Kidney (tissue), 14 donors: ENCODE data around the gene GLIPR1L1. TPM values are rescaled to one million over a fixed set of nuclear protein-coding genes. Genes with fewer than 3 reads are reported as not detected.

Source experiments
- DNase-seq, 5 donors: peaks; one replicate each; pipeline ENCODE4 v3.0.0-alpha.2; 2013 to 2020
- FAIRE-seq: peaks from 2 replicates; lab custom pipeline; 2012; peaks lifted over from hg19 to GRCh38; lab: Jason Lieb, UNC
- H3K27ac ChIP-seq, 2 donors: one replicate each; pipeline ENCODE4 v1.7.0; 2013; ENCODE audit warnings: low read depth in 2 of 2, low read length in 2 of 2, inconsistent platforms in 1 of 2
- H3K27me3 ChIP-seq: one replicate; pipeline ENCODE4 v1.7.1; 2013; ENCODE audit warnings: low read length, inconsistent platforms; ENCODE audit not compliant: control insufficient read depth, insufficient read depth
- H3K36me3 ChIP-seq, 3 donors: one replicate each; pipeline versions ENCODE4 v1.7.0 to v1.7.1; 2013; ENCODE audit warnings: low read length in 3 of 3, control low read depth in 1 of 3, inconsistent platforms in 1 of 3; ENCODE audit not compliant: insufficient read depth in 3 of 3, control insufficient read depth in 2 of 3
- H3K4me1 ChIP-seq, 3 donors: one replicate each; pipeline versions ENCODE4 v1.7.0 to v1.7.1; 2013; ENCODE audit warnings: low read length in 3 of 3, inconsistent platforms in 1 of 3, low read depth in 1 of 3; ENCODE audit not compliant: control insufficient read depth in 2 of 3, insufficient read depth in 2 of 3
- H3K4me3 ChIP-seq, 3 donors: one replicate each; pipeline versions ENCODE4 v1.7.0 to v1.8.1; 2013; ENCODE audit warnings: low read length in 3 of 3, control low read depth in 1 of 3, inconsistent platforms in 1 of 3
- H3K9ac ChIP-seq, 3 donors: one replicate each; pipeline versions ENCODE4 v1.7.0 to v1.7.1; 2013; ENCODE audit warnings: low read length in 3 of 3, control low read depth in 1 of 3, inconsistent platforms in 1 of 3
- H3K9me3 ChIP-seq, 3 donors: one replicate each; pipeline versions ENCODE4 v1.7.0 to v1.7.1; 2013; ENCODE audit warnings: low read length in 3 of 3, control low read depth in 1 of 3, inconsistent platforms in 1 of 3; ENCODE audit not compliant: control insufficient read depth in 2 of 3, insufficient read depth in 1 of 3
- intact Hi-C: fragments of 100-400 bp; cut with DNase I; formaldehyde crosslinking; loops from one replicate; pipeline ENCODE4 v1.11.1; 2022
- polyA plus RNA-seq: library from polyadenylated mRNA; stranded (reverse); fragments of 350-450 nt; fragmentation: Illumina TruSeq; extraction: RNeasy Lipid Tissue Mini Kit (QIAGEN cat#74804); gene quantifications from one replicate; pipeline ENCODE4 v1.2.3, GENCODE V29; 2014; ENCODE audit warnings: low read depth, low replicate concordance; ENCODE audit not compliant: insufficient read depth
- total RNA-seq: library from RNA; stranded (reverse); fragmentation: NEBNext Ultra II Directional; extraction: Animal tissue kit (Norgen Biotek cat#: 25700); gene quantifications from one replicate; pipeline ENCODE4 v1.2.1, GENCODE V29; 2021
- TF ChIP-seq, protein P1 (sequence below): IDR thresholded peaks from 3 replicates; pipeline ENCODE4 v1.5.1; 2012; ENCODE audit warnings: mild to moderate bottlenecking, moderate library complexity, borderline replicate concordance; ENCODE audit not compliant: insufficient read depth; ENCODE audit errors: extremely low read depth
- donor health status: control.
- donor health status: control.
- donor health status: control.
- donor health status: control.
- donor health status: control.
- donor health status: DM: yes; HTN: yes; CAD: no.
- donor health status: Normal renal cell carcinoma (clear cell type).

Gene GLIPR1L1
- total and polyA plus RNA-seq, 2 donors from 2014 or later = not detected

GRCh38 chr12:75349946-75350345, 15.5 kb downstream of the GLIPR1L1 start:
- intact Hi-C loops = no loop called here
- Histone ChIP-seq H3K27ac (no peak overlapping the region), H3K36me3 (no peaks in the 10 kb centered on the region), H3K9ac (no peak overlapping the region), H3K4me1 (no peaks in the 10 kb centered on the region), H3K9me3 (peaks cover 0 to 3% (median 0%) of the 10 kb centered on the region in 3 donors), H3K27me3 (no peaks in the 10 kb centered on the region), H3K4me3 (no peak overlapping the region)
- TF ChIP-seq, protein P1, sequence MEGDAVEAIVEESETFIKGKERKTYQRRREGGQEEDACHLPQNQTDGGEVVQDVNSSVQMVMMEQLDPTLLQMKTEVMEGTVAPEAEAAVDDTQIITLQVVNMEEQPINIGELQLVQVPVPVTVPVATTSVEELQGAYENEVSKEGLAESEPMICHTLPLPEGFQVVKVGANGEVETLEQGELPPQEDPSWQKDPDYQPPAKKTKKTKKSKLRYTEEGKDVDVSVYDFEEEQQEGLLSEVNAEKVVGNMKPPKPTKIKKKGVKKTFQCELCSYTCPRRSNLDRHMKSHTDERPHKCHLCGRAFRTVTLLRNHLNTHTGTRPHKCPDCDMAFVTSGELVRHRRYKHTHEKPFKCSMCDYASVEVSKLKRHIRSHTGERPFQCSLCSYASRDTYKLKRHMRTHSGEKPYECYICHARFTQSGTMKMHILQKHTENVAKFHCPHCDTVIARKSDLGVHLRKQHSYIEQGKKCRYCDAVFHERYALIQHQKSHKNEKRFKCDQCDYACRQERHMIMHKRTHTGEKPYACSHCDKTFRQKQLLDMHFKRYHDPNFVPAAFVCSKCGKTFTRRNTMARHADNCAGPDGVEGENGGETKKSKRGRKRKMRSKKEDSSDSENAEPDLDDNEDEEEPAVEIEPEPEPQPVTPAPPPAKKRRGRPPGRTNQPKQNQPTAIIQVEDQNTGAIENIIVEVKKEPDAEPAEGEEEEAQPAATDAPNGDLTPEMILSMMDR = no peak
- FAIRE-seq (no peak), DNase-seq (peak in 1 of 5 donors; percentile 40)

DNA sequence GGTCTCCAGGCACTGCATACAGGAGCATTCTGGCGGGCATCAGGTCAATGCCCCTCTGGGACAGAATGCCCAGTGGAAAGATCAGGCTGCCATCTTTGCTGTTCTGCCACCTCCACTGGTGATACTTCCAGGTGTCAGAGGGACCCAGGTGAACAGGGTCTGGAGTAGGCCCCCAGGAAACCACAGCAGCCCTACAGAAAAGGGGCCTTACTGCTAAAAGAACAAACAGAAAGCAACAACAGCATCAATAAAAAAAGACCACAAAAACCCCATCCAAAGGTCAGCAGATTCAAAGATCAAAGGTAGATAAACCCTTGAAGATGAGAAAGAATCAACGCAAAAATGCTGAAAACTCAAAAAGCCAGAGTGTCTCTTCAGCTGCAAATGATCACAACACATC, 15.9 kb downstream of the GLIPR1L1 start:
- Histone ChIP-seq H3K9ac (no peak overlapping the region), H3K36me3 (no peaks in the 10 kb centered on the region), H3K4me3 (no peak overlapping the region), H3K9me3 (peaks cover 0 to 3% (median 0%) of the 10 kb centered on the region in 3 donors), H3K27ac (no peak overlapping the region), H3K4me1 (no peaks in the 10 kb centered on the region), H3K27me3 (no peaks in the 10 kb centered on the region)
- no peak for DNase-seq
- TF ChIP-seq, protein P1 = no peak
- intact Hi-C loops = no loop called here
- no peak for FAIRE-seq

GRCh38 chr12:75354011-75354410, 19.5 kb downstream of the GLIPR1L1 start:
- Histone ChIP-seq H3K9ac (no peak overlapping the region), H3K27ac (no peak overlapping the region), H3K4me1 (no peaks in the 10 kb centered on the region), H3K36me3 (no peaks in the 10 kb centered on the region), H3K4me3 (no peak overlapping the region), H3K27me3 (no peaks in the 10 kb centered on the region), H3K9me3 (peaks cover 0 to 6% (median 0%) of the 10 kb centered on the region in 3 donors)
- TF ChIP-seq, protein P1 = no peak
- no peak for DNase-seq
- FAIRE-seq = no peak
- intact Hi-C loops = no loop called here

DNA sequence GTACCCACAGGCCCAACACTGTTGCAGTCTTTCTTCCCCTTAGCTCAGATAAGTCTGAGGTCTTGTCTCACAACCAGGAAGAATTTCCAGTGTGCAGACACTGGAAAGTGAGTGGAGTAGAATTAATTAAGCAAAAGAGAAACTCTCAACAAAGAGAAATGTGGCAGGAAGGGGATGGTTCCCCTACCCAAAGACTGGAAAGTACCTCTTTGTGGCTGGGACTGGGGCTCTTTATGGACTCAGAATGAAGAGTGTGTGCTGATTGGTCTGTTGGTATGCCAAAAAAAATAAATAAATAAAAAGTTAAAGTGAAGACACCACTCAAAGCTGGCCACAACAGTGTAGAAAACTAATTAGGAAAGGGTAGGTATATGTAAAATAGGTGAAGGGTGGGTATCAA, 26.4 kb downstream of the GLIPR1L1 start:
- Histone ChIP-seq H3K4me1 (no peaks in the 10 kb centered on the region), H3K4me3 (no peak overlapping the region), H3K36me3 (no peaks in the 10 kb centered on the region), H3K27ac (no peak overlapping the region), H3K27me3 (no peaks in the 10 kb centered on the region), H3K9ac (no peak overlapping the region), H3K9me3 (no peaks in the 10 kb centered on the region)
- intact Hi-C loops = no loop called here
- FAIRE-seq (no peak), DNase-seq (no peak)
- TF ChIP-seq, protein P1 = no peak
